Panc1 (cell line): Measurements from ENCODE around the gene DR1. TPM values are rescaled to one million over a fixed set of nuclear protein-coding genes. Genes with fewer than 3 reads are reported as not detected.

Experiments
- ATAC-seq: fragments of 200-7000 bp; cut with Tn5 transposase; 2 replicates; pipeline ENCODE4 v1.9.1; 2020; ENCODE audit warnings: mild to moderate bottlenecking, moderate library complexity
- BruUV-seq: library from RNA; stranded (reverse); fragments of 400-500 nt; replicated peaks from 2 replicates; lab custom pipeline; 2021; lab: Mats Ljungman, UMichigan
- CTCF ChIA-PET: fragments of 300-600 bp; sonication (Branson Sonifier 250); formaldehyde crosslinking; loops from one replicate; lab custom pipeline; 2022; ENCODE audit warnings: antibody characterized with exemption; lab: Charles Lee
- POLR2A ChIA-PET: fragments of 300-600 bp; sonication (Branson Sonifier 250); formaldehyde crosslinking; loops from one replicate; lab custom pipeline; 2022; ENCODE audit warnings: antibody characterized with exemption; lab: Charles Lee
- DNase-seq: peaks from one replicate; pipeline ENCODE4 v3.0.0-alpha.2; 2010; ENCODE audit warnings: low read depth, low spot score
- H3K27ac ChIP-seq: 2 replicates; pipeline ENCODE4 v1.5.1; 2011; ENCODE audit warnings: mild to moderate bottlenecking, low read length, inconsistent platforms
- H3K27me3 ChIP-seq: fragments of 200-500 bp; sonication (Bioruptor generic); 2 replicates; pipeline ENCODE4 v1.6.0; 2014; ENCODE audit warnings: low read length, inconsistent platforms; ENCODE audit not compliant: control insufficient read depth, insufficient read depth
- H3K36me3 ChIP-seq: fragments of 200-500 bp; sonication (Bioruptor generic); 2 replicates; pipeline ENCODE4 v1.5.1; 2014; ENCODE audit warnings: inconsistent platforms, mild to moderate bottlenecking, low read length, moderate library complexity; ENCODE audit not compliant: control insufficient read depth, insufficient read depth
- H3K4me1 ChIP-seq: 2 replicates; pipeline ENCODE4 v1.5.1; 2011; ENCODE audit warnings: inconsistent platforms, mild to moderate bottlenecking, low read length, moderate library complexity; ENCODE audit not compliant: control insufficient read depth, insufficient read depth
- H3K4me3 ChIP-seq, 2 experiments: 2 replicates each; pipeline ENCODE4 v1.5.1; 2011 to 2012; ENCODE audit warnings: low read depth in 2 of 2, low read length in 2 of 2, mild to moderate bottlenecking in 2 of 2, inconsistent platforms in 1 of 2, moderate library complexity in 1 of 2
- H3K9me3 ChIP-seq: fragments of 200-500 bp; sonication (Bioruptor generic); 2 replicates; pipeline ENCODE4 v1.5.1; 2014; ENCODE audit warnings: low read depth, mild to moderate bottlenecking, inconsistent platforms, low read length, moderate library complexity; ENCODE audit not compliant: control insufficient read depth, insufficient read depth
- CTCF ChIP-seq: fragments of 450-650 bp; IDR thresholded peaks from 2 replicates; pipeline ENCODE4 v1.5.1; 2017; ENCODE audit warnings: mild to moderate bottlenecking
- POLR2AphosphoS5 ChIP-seq: IDR thresholded peaks from 2 replicates; pipeline ENCODE4 v1.6.1; 2012; ENCODE audit warnings: mild to moderate bottlenecking, low read depth, low read length, moderate library complexity
- REST ChIP-seq, 2 experiments: IDR thresholded peaks; 2 replicates each; pipeline ENCODE4 v1.6.1; 2011 to 2012; ENCODE audit warnings: low read depth in 2 of 2, control low read depth in 1 of 2, low read length in 1 of 2, mild to moderate bottlenecking in 1 of 2, moderate library complexity in 1 of 2; ENCODE audit not compliant: insufficient read depth in 1 of 2
- SIN3A ChIP-seq: IDR thresholded peaks from 2 replicates; pipeline ENCODE4 v1.6.1; 2012; ENCODE audit warnings: low read depth, mild to moderate bottlenecking, low read length, moderate library complexity, borderline replicate concordance; ENCODE audit not compliant: insufficient read depth
- TCF7L2 ChIP-seq: IDR thresholded peaks from 2 replicates; pipeline ENCODE4 v1.6.1; 2011; ENCODE audit warnings: mild to moderate bottlenecking, low read depth, low read length, inconsistent platforms
- in situ Hi-C: cut with HindIII; loops from 2 replicates; pipeline ENCODE4 v1.10.0; 2016; ENCODE audit warnings: low sequenced_read_pairs, low pct_unique_long_range_greater_than_20kb
- intact Hi-C: fragments of 100-400 bp; cut with micrococcal nuclease; formaldehyde crosslinking; loops from one replicate; pipeline ENCODE4 v1.10.0; 2022; ENCODE audit not compliant: unreplicated experiment
- total RNA-seq: library from RNA; stranded (reverse); gene quantifications from one replicate; pipeline ENCODE4 v1.2.1, GENCODE V29; 2021; ENCODE audit not compliant: unreplicated experiment

Gene DR1
- total RNA-seq, 1 experiment from 2014 or later = 39.0 TPM

- no TSS peak for BruUV-seq
- no peaks in the 10 kb centered on the region; the same call in 1 of the 2 replicates for H3K36me3 ChIP-seq
- H3K4me1 ChIP-seq = no peaks in the 10 kb centered on the region
- no peak overlapping the region for H3K27ac ChIP-seq
- TF ChIP-seq CTCF (no peak), TCF7L2 (no peak), POLR2AphosphoS5 (no peak), SIN3A (no peak), REST (IDR thresholded peaks at IDR 0.05; ENCODE audit: insufficient read depth in 1 of 2, low read depth in 2 of 2, low read length in 1 of 2) (no peak)
- H3K9me3 ChIP-seq = no peaks in the 10 kb centered on the region
- no peak overlapping the region for H3K4me3 ChIP-seq
- ChIA-PET CTCF (no interaction called here), POLR2A (no interaction called here)
- intact Hi-C loops = loop anchor here (5.0 to 10.0 kb wide), 2 partner anchors 279 to 554 kb away; no protein-coding TSS in a partner anchor
- DNase-seq (no peak), ATAC-seq (no peak)
- in situ Hi-C loops = no loop called here
- H3K27me3 ChIP-seq = no peaks in the 10 kb centered on the region
Observed at GRCh38 chr1:93301131-93301530, 44.6 kb upstream of the DR1 start.

GRCh38 chr1:93302078-93302477, 43.6 kb upstream of the DR1 start:
- H3K4me1 ChIP-seq = no peaks in the 10 kb centered on the region
- H3K27ac ChIP-seq = no peak overlapping the region
- intact Hi-C loops = loop anchor here (5.0 to 10.0 kb wide), 2 partner anchors 280 to 553 kb away; no protein-coding TSS in a partner anchor
- BruUV-seq = no TSS peak
- ChIA-PET POLR2A (no interaction called here), CTCF (interaction anchor here (0.7 kb wide), 1 partner anchor 189 kb away, joined by 3 read pairs; no protein-coding TSS in a partner anchor)
- H3K27me3 ChIP-seq = no peaks in the 10 kb centered on the region
- H3K9me3 ChIP-seq = no peaks in the 10 kb centered on the region
- no peaks in the 10 kb centered on the region; the same call in 1 of the 2 replicates for H3K36me3 ChIP-seq
- no peak overlapping the region for H3K4me3 ChIP-seq
- DNase-seq = no peak
- ATAC-seq = no peak
- no peak for TF ChIP-seq SIN3A
- no peak for TF ChIP-seq POLR2AphosphoS5
- no peak for TF ChIP-seq REST (IDR thresholded peaks at IDR 0.05; ENCODE audit: insufficient read depth in 1 of 2, low read depth in 2 of 2, low read length in 1 of 2)
- no peak for TF ChIP-seq CTCF
- TF ChIP-seq TCF7L2 = no peak
- in situ Hi-C loops = no loop called here
